ENCODE results near the gene NCKAP5.

GRCh38 chr2:133286326-133286922 lies 281.8 kb downstream of the NCKAP5 start:
- TF ChIP-seq POLR2A (IDR thresholded peaks at IDR 0.05) (no peak), CTCF (IDR thresholded peaks at IDR 0.05 in 4 of 5, conservative IDR thresholded peaks at IDR 0.05 in 1 of 5) (no peak)
